Osteoblast (primary cell): ENCODE results near the gene RAB31. TPM values are rescaled to one million over a fixed set of nuclear protein-coding genes. Genes with fewer than 3 reads are reported as not detected.

Experiments used
- DNase-seq: peaks from one replicate; pipeline ENCODE4 v3.0.0; 2011; ENCODE audit warnings: low spot score, mixed read lengths; ENCODE audit not compliant: insufficient read length; ENCODE audit errors: missing footprints
- H2AFZ ChIP-seq: 2 replicates; pipeline ENCODE4 v1.6.0; 2011; ENCODE audit warnings: mild to moderate bottlenecking, low read length
- H3K27ac ChIP-seq: 2 replicates; pipeline ENCODE4 v1.5.1; 2011; ENCODE audit warnings: mild to moderate bottlenecking, low read depth, low read length, moderate library complexity
- H3K27me3 ChIP-seq: 2 replicates; pipeline ENCODE4 v1.6.0; 2012; ENCODE audit warnings: mild to moderate bottlenecking, control low read depth, inconsistent platforms, low read length, moderate library complexity; ENCODE audit not compliant: insufficient read depth
- H3K36me3 ChIP-seq: 2 replicates; pipeline ENCODE4 v1.5.1; 2011; ENCODE audit warnings: mild to moderate bottlenecking, low read length, control low read depth, moderate library complexity; ENCODE audit not compliant: insufficient read depth
- H3K4me1 ChIP-seq: 2 replicates; pipeline ENCODE4 v1.5.1; 2011; ENCODE audit warnings: mild to moderate bottlenecking, low read length, control low read depth, moderate library complexity; ENCODE audit not compliant: insufficient read depth
- H3K4me2 ChIP-seq: 2 replicates; pipeline ENCODE4 v1.6.0; 2011; ENCODE audit warnings: mild to moderate bottlenecking, low read length; ENCODE audit not compliant: insufficient read depth
- H3K4me3 ChIP-seq: fragments of 200-600 bp; sonication (generic); 3 replicates; pipeline ENCODE4 v1.5.1; 2012; ENCODE audit warnings: mild to moderate bottlenecking, low read length, inconsistent platforms; ENCODE audit not compliant: insufficient read depth
- H3K79me2 ChIP-seq: 2 replicates; pipeline ENCODE4 v1.6.0; 2012; ENCODE audit warnings: mild to moderate bottlenecking, low read length, control low read depth, inconsistent platforms; ENCODE audit not compliant: insufficient read depth
- H3K9me3 ChIP-seq: 2 replicates; pipeline ENCODE4 v1.5.1; 2011; ENCODE audit warnings: low read depth, low read length, control low read depth
- H4K20me1 ChIP-seq: 2 replicates; pipeline ENCODE4 v1.6.0; 2012; ENCODE audit warnings: mild to moderate bottlenecking, low read length, control low read depth; ENCODE audit not compliant: insufficient read depth
- CTCF ChIP-seq: IDR thresholded peaks from 2 replicates; pipeline ENCODE4 v1.5.1; 2011; ENCODE audit warnings: mild to moderate bottlenecking, low read depth, low read length, moderate library complexity; ENCODE audit errors: extremely low read depth
- total RNA-seq: library from RNA; depleted of rRNA; stranded (reverse); fragments of >200 nt; gene quantifications from 2 replicates; pipeline ENCODE4 v1.2.3, GENCODE V29; 2012

Gene RAB31
- total RNA-seq, 1 donor, result 120 TPM

- H3K27me3 ChIP-seq, result no peaks in the 10 kb centered on the region
- no peak overlapping the region for H3K4me3 ChIP-seq
- no peak overlapping the region for H3K27ac ChIP-seq
- H3K36me3 ChIP-seq, result no peaks in the 10 kb centered on the region
- no peak overlapping the region for H3K4me2 ChIP-seq
- H2AFZ ChIP-seq, result no peak overlapping the region
- DNase-seq, result no peak
- H3K4me1 ChIP-seq, result peaks cover 18% of the 10 kb centered on the region
- H3K79me2 ChIP-seq, result peaks cover 82% of the 10 kb centered on the region
- TF ChIP-seq CTCF, result no peak
- H3K9me3 ChIP-seq, result no peaks in the 10 kb centered on the region
- peaks cover 26% of the 10 kb centered on the region for H4K20me1 ChIP-seq
Observed at GRCh38 chr18:9716780-9717563, 8.9 kb downstream of the RAB31 start.

- Histone ChIP-seq H3K79me2 (peaks cover 73% of the 10 kb centered on the region), H3K36me3 (peaks cover 7% of the 10 kb centered on the region), H3K9me3 (no peaks in the 10 kb centered on the region), H2AFZ (peak overlapping the region; percentile 10), H3K4me2 (peak overlapping the region; percentile 70), H3K4me1 (peaks cover 20% of the 10 kb centered on the region), H3K4me3 (peak overlapping the region; percentile 34), H4K20me1 (peaks cover 21% of the 10 kb centered on the region), H3K27ac (peak overlapping the region; percentile 68), H3K27me3 (no peaks in the 10 kb centered on the region)
- peak; percentile 87 for DNase-seq
- TF ChIP-seq CTCF, result no peak
Observed at GRCh38 chr18:9719421-9719981, 11.4 kb downstream of the RAB31 start.

- peaks cover 14% of the 10 kb centered on the region for H3K36me3 ChIP-seq
- peaks cover 14% of the 10 kb centered on the region for H4K20me1 ChIP-seq
- no peak overlapping the region for H2AFZ ChIP-seq
- no peak overlapping the region for H3K27ac ChIP-seq
- no peak for TF ChIP-seq CTCF
- no peaks in the 10 kb centered on the region for H3K27me3 ChIP-seq
- no peak overlapping the region for H3K4me2 ChIP-seq
- H3K79me2 ChIP-seq, result peaks cover 74% of the 10 kb centered on the region
- H3K9me3 ChIP-seq, result no peaks in the 10 kb centered on the region
- no peak overlapping the region for H3K4me3 ChIP-seq
- no peak for DNase-seq
- peaks cover 20% of the 10 kb centered on the region for H3K4me1 ChIP-seq
Observed at GRCh38 chr18:9720327-9720726, 12.2 kb downstream of the RAB31 start.

- TF ChIP-seq CTCF, result no peak
- H3K4me1 ChIP-seq, result peaks cover 20% of the 10 kb centered on the region
- no peak overlapping the region for H3K27ac ChIP-seq
- no peak overlapping the region for H3K4me3 ChIP-seq
- no peak for DNase-seq
- H3K36me3 ChIP-seq, result peaks cover 14% of the 10 kb centered on the region
- H2AFZ ChIP-seq, result no peak overlapping the region
- peaks cover 73% of the 10 kb centered on the region for H3K79me2 ChIP-seq
- no peaks in the 10 kb centered on the region for H3K9me3 ChIP-seq
- peaks cover 14% of the 10 kb centered on the region for H4K20me1 ChIP-seq
- no peak overlapping the region for H3K4me2 ChIP-seq
- H3K27me3 ChIP-seq, result no peaks in the 10 kb centered on the region
Observed at GRCh38 chr18:9721893-9722550, 13.9 kb downstream of the RAB31 start.
